ENCODE data around the gene SLCO3A1. TPM values are rescaled to one million over a fixed set of nuclear protein-coding genes. Genes with fewer than 3 reads are reported as not detected.

Gene SLCO3A1
- total RNA-seq, 1 experiment from 2014 or later, result 9.1 TPM

GRCh38 chr15:91839867-91840266, 13.6 kb upstream of the SLCO3A1 start:
- Mint-ChIP-seq H3K4me1 (peaks cover 33% of the 10 kb centered on the region), H3K9me3 (peaks cover 5% of the 10 kb centered on the region), H3K4me3 (no peak overlapping the region), H3K27me3 (ENCODE audit: low read depth) (peaks cover 33% of the 10 kb centered on the region), H3K27ac (no peak overlapping the region), H3K36me3 (peaks cover 4% of the 10 kb centered on the region; the same call in 1 of the 2 replicates)
- DNase-seq (ENCODE audit: low spot score), result no peak
- ChIA-PET CTCF (no interaction called here), POLR2A (no interaction called here)
- TF ChIP-seq AFF4 (CRISPR knock-in tag; IDR thresholded peaks at IDR 0.05; ENCODE audit: borderline replicate concordance) (no peak), MXD4 (CRISPR knock-in tag; IDR thresholded peaks at IDR 0.05; ENCODE audit: borderline replicate concordance) (0 out of 2 replicates have a peak, but pooled peaks have one; percentile 62), PRRX2 (CRISPR knock-in tag; IDR thresholded peaks at IDR 0.05) (peak; percentile 52; the same call in 1 of the 2 replicates)
- peak; percentile 43 for ATAC-seq

- Mint-ChIP-seq H3K4me3 (no peak overlapping the region), H3K36me3 (peaks cover 4% of the 10 kb centered on the region; the same call in 1 of the 2 replicates), H3K27ac (no peak overlapping the region), H3K27me3 (ENCODE audit: low read depth) (peaks cover 24% of the 10 kb centered on the region), H3K9me3 (peaks cover 5% of the 10 kb centered on the region), H3K4me1 (peaks cover 36% of the 10 kb centered on the region)
- ATAC-seq (no peak), DNase-seq (ENCODE audit: low spot score) (no peak)
- ChIA-PET CTCF (no interaction called here), POLR2A (no interaction called here)
- TF ChIP-seq GTF2I (CRISPR knock-in tag; conservative IDR thresholded peaks at IDR 0.05) (no peak), PREB (CRISPR knock-in tag; IDR thresholded peaks at IDR 0.05; ENCODE audit: borderline replicate concordance) (no peak)
Observed at GRCh38 chr15:91841861-91842260, 11.6 kb upstream of the SLCO3A1 start.

GRCh38 chr15:91844341-91844740, 9.2 kb upstream of the SLCO3A1 start:
- DNase-seq (ENCODE audit: low spot score) (no peak), ATAC-seq (no peak)
- H3K4me3 Mint-ChIP-seq, result no peak overlapping the region
- POLR2A ChIA-PET, result no interaction called here
- CTCF ChIA-PET, result interaction anchor here (1.0 to 2.0 kb wide), 2 partner anchors 8 to 138 kb away, joined by 3 to 7 read pairs; no protein-coding TSS in a partner anchor
- TF ChIP-seq ATF6 (CRISPR knock-in tag; IDR thresholded peaks at IDR 0.05) (no peak), NR1H2 (CRISPR knock-in tag; IDR thresholded peaks at IDR 0.05) (no peak), CREM (CRISPR knock-in tag; IDR thresholded peaks at IDR 0.05) (no peak), TP53 (CRISPR knock-in tag; IDR thresholded peaks at IDR 0.05) (no peak), NFATC4 (CRISPR knock-in tag; IDR thresholded peaks at IDR 0.05) (no peak), ZBTB21 (CRISPR knock-in tag; IDR thresholded peaks at IDR 0.05; ENCODE audit: borderline replicate concordance) (no peak), ATF3 (CRISPR knock-in tag; conservative IDR thresholded peaks at IDR 0.05) (no peak), TCF7 (CRISPR knock-in tag; IDR thresholded peaks at IDR 0.05; ENCODE audit: low read depth) (no peak), TEAD1 (CRISPR knock-in tag; IDR thresholded peaks at IDR 0.05) (no peak), GTF2I (CRISPR knock-in tag; conservative IDR thresholded peaks at IDR 0.05) (no peak)
- peaks cover 18% of the 10 kb centered on the region for H3K4me1 Mint-ChIP-seq
- no peak overlapping the region for H3K27ac Mint-ChIP-seq
- H3K9me3 Mint-ChIP-seq, result peaks cover 5% of the 10 kb centered on the region
- peaks cover 7% of the 10 kb centered on the region; the same call in 1 of the 2 replicates for H3K27me3 Mint-ChIP-seq (ENCODE audit: low read depth)
- H3K36me3 Mint-ChIP-seq, result peaks cover 4% of the 10 kb centered on the region; the same call in 1 of the 2 replicates
